K562 (cell line): ENCODE results near the gene UBE2D2. TPM values are rescaled to one million over a fixed set of nuclear protein-coding genes. Genes with fewer than 3 reads are reported as not detected.

ENCODE experiments used
- CEBPG ChIP-seq, 3 experiments: fragments of 200-800 bp in 1 of 3; sonication (Bioruptor generic) in 1 of 3; sonication (generic) in 1 of 3; formaldehyde crosslinking in 1 of 3; IDR thresholded peaks in 2 of 3; conservative IDR thresholded peaks in 1 of 3; 2 replicates each; pipeline versions ENCODE4 v1.6.1 to v1.8.0; 2016 to 2022; ENCODE audit warnings: missing compliant biosample characterization in 2 of 3, missing genetic modification characterization in 2 of 3, mild to moderate bottlenecking in 1 of 3, missing genetic modification reagents in 1 of 3
- GABPB1 ChIP-seq: sonication (generic); formaldehyde crosslinking; IDR thresholded peaks from 2 replicates; pipeline ENCODE4 v1.8.0; 2022; ENCODE audit warnings: mild to moderate bottlenecking, missing genetic modification reagents
- HBP1 ChIP-seq: fragments of 450-650 bp; formaldehyde crosslinking; IDR thresholded peaks from 2 replicates; pipeline ENCODE4 v1.4.0; 2022; ENCODE audit warnings: missing genetic modification characterization
- KDM5B ChIP-seq: fragments of 200-600 bp; sonication (generic); IDR thresholded peaks from 2 replicates; pipeline ENCODE4 v1.6.1; 2012; ENCODE audit warnings: low read depth, mild to moderate bottlenecking, moderate library complexity, low read length, control low read depth, inconsistent platforms; ENCODE audit not compliant: insufficient replicate concordance
- MGA ChIP-seq: fragments of 450-650 bp; IDR thresholded peaks from 2 replicates; pipeline ENCODE4 v1.6.1; 2016; ENCODE audit warnings: mild to moderate bottlenecking, moderate library complexity
- MTA2 ChIP-seq: fragments of 450-650 bp; IDR thresholded peaks from 2 replicates; pipeline ENCODE4 v1.6.1; 2016; ENCODE audit warnings: low read depth
- NFRKB ChIP-seq: fragments of 450-650 bp; IDR thresholded peaks from 2 replicates; pipeline ENCODE4 v1.6.1; 2016; ENCODE audit warnings: low read depth
- NR3C1 ChIP-seq: sonication (generic); formaldehyde crosslinking; IDR thresholded peaks from 2 replicates; pipeline ENCODE4 v1.8.1; 2022; ENCODE audit warnings: missing genetic modification reagents
- SAP30 ChIP-seq: fragments of 200-600 bp; sonication (generic); IDR thresholded peaks from 2 replicates; pipeline ENCODE4 v1.6.1; 2012; ENCODE audit warnings: borderline replicate concordance, low read depth, mild to moderate bottlenecking, moderate library complexity, low read length, control low read depth, inconsistent platforms; ENCODE audit not compliant: insufficient read depth, poor library complexity, severe bottlenecking
- ZNF134 ChIP-seq: fragments of 250-450 bp; sonication (Bioruptor Pico); conservative IDR thresholded peaks from 2 replicates; pipeline ENCODE4 v1.4.0; 2020
- ZNF551 ChIP-seq: fragments of 250-450 bp; sonication (Bioruptor Pico); IDR thresholded peaks from 2 replicates; pipeline ENCODE4 v1.5.0; 2021; ENCODE audit warnings: mild to moderate bottlenecking, moderate library complexity
- polyA plus RNA-seq, 8 experiments: library from polyadenylated mRNA; depleted of rRNA in 4 of 8; stranded (reverse) in 5 of 8; unstranded in 3 of 8; fragments of >200 nt; fragmentation: Nextera tagmentation in 2 of 8; fragmentation: Illumina TruSeq in 1 of 8; extraction: Ambion mirVana in 2 of 8; extraction: Trizol in 1 of 8; gene quantifications; 2 replicates each; pipeline versions ENCODE4 v1.2.1 to v1.2.3, GENCODE V29; 2011 to 2014; ENCODE audit warnings: inconsistent platforms in 1 of 8, missing spikeins in 1 of 8
- total RNA-seq, 7 experiments: library from RNA; depleted of rRNA in 6 of 7; stranded (reverse); fragments of >200 nt in 6 of 7; fragmentation: Illumina TruSeq in 2 of 7; extraction: Trizol in 2 of 7; gene quantifications; 2 replicates each; pipeline versions ENCODE4 v1.2.1 to v1.2.3, GENCODE V29; 2011 to 2021; ENCODE audit warnings: low replicate concordance in 1 of 7

UBE2D2 gene
- total and polyA plus RNA-seq, 9 of the 15 experiments (the other 6 are each of a cell fraction or from before 2014, with no cell fraction given): 53.6 to 198 (median 122) TPM

GRCh38 chr5:139668064-139668880, 107.1 kb downstream of the UBE2D2 start (continued):
- TF ChIP-seq MGA: no peak
- no peak for TF ChIP-seq HBP1 (CRISPR knock-in tag)
- no peak for TF ChIP-seq NR3C1 (CRISPR knock-in tag)
- TF ChIP-seq CEBPG (CRISPR knock-in tag; IDR thresholded peaks at IDR 0.05): no peak
- no peak for TF ChIP-seq CEBPG (tag; conservative IDR thresholded peaks at IDR 0.05 in 1 of 2, IDR thresholded peaks at IDR 0.05 in 1 of 2)
- no peak for TF ChIP-seq GABPB1 (CRISPR knock-in tag)
- no peak for TF ChIP-seq ZNF551 (CRISPR knock-in tag)
- no peak for TF ChIP-seq NFRKB
- TF ChIP-seq MTA2: no peak
- no peak for TF ChIP-seq ZNF134 (CRISPR knock-in tag)
- no peak for TF ChIP-seq SAP30
- TF ChIP-seq KDM5B: no peak
